Globus pallidus (tissue), 1 donor: ENCODE results near the gene SAMD1.

Experiments used
- DNase-seq: peaks from one replicate; pipeline ENCODE4 v3.0.0-alpha.2; 2015; ENCODE audit warnings: low spot score

The SAMD1 gene

GRCh38 chr19:14089662-14090508, 666 bp downstream of the SAMD1 start:
- peak; percentile 50 for DNase-seq

- DNase-seq, result no peak
Observed at GRCh38 chr19:14089412-14089661, 1.2 kb downstream of the SAMD1 start.

- no peak for DNase-seq
Observed at GRCh38 chr19:14088634-14089411, 1.7 kb downstream of the SAMD1 start.

- no peak for DNase-seq
Observed at GRCh38 chr19:14086098-14086497, 4.5 kb downstream of the SAMD1 start.

- no peak for DNase-seq
Observed at GRCh38 chr19:14085309-14085995, 5.1 kb downstream of the SAMD1 start, which contains the start of gene C19orf67. C19orf67 (minus strand) TSS chr19:14085783; CDS start chr19:14085627, 156 bp downstream.

GRCh38 chr19:14082675-14082960, 7.9 kb downstream of the SAMD1 start:
- no peak for DNase-seq

- peak; percentile 38 for DNase-seq
Observed at GRCh38 chr19:14081797-14082674, 8.5 kb downstream of the SAMD1 start.

GRCh38 chr19:14080887-14081796, 9.4 kb downstream of the SAMD1 start:
- DNase-seq, result peak; percentile 99

GRCh38 chr19:14078411-14078810, 12.1 kb downstream of the SAMD1 start:
- DNase-seq, result no peak

GRCh38 chr19:14073925-14074838, 16.4 kb downstream of the SAMD1 start:
- DNase-seq, result peak; percentile 44

- DNase-seq, result peak; percentile 66
Observed at GRCh38 chr19:14073261-14073924, 17.2 kb downstream of the SAMD1 start.

- no peak for DNase-seq
Observed at GRCh38 chr19:14072535-14073260, 17.9 kb downstream of the SAMD1 start, which contains the start of gene MISP3. MISP3 (plus strand) TSS chr19:14072786; CDS start chr19:14073310, 524 bp downstream.

GRCh38 chr19:14070268-14071050, 20.1 kb downstream of the SAMD1 start:
- no peak for DNase-seq

GRCh38 chr19:14066134-14066533, 24.4 kb downstream of the SAMD1 start:
- DNase-seq, result no peak

- no peak for DNase-seq
Observed at GRCh38 chr19:14063105-14063504, 27.4 kb downstream of the SAMD1 start.

- no peak for DNase-seq
Observed at GRCh38 chr19:14062558-14062855, 28.0 kb downstream of the SAMD1 start.

GRCh38 chr19:14061751-14062557, 28.6 kb downstream of the SAMD1 start, which contains the start of gene PALM3:
PALM3 (minus strand) TSS chr19:14062076; CDS start chr19:14061980, 96 bp downstream.
- DNase-seq, result no peak
